22Rv1 (cell line): Measurements from ENCODE around the gene CCDC40.
A peak's percentile ranks its signal among the peaks of the same experiment; 100 is the strongest.

Experiments
- H3K27ac ChIP-seq: fragments of 450-650 bp; 2 replicates; pipeline ENCODE4 v1.5.1; 2017
- CTCF ChIP-seq: fragments of 450-650 bp; IDR thresholded peaks from 2 replicates; pipeline ENCODE4 v1.5.1; 2017; ENCODE audit warnings: mild to moderate bottlenecking
- ZFX ChIP-seq: fragments of 450-650 bp; IDR thresholded peaks from 2 replicates; pipeline ENCODE4 v1.6.1; 2017; ENCODE audit warnings: antibody characterized with exemption, borderline replicate concordance

CCDC40 gene

GRCh38 chr17:80081596-80081995, 45.2 kb downstream of the CCDC40 start:
- no peak overlapping the region for H3K27ac ChIP-seq
- TF ChIP-seq ZFX, result no peak
- TF ChIP-seq CTCF, result no peak

GRCh38 chr17:80082403-80083135, 46.1 kb downstream of the CCDC40 start:
- H3K27ac ChIP-seq, result no peak overlapping the region
- TF ChIP-seq CTCF, result peak; percentile 91
- TF ChIP-seq ZFX, result no peak

GRCh38 chr17:80083136-80083661, 46.8 kb downstream of the CCDC40 start:
- no peak for TF ChIP-seq ZFX
- no peak for TF ChIP-seq CTCF
- H3K27ac ChIP-seq, result no peak overlapping the region

GRCh38 chr17:80084773-80085172, 48.3 kb downstream of the CCDC40 start:
- TF ChIP-seq CTCF, result no peak
- no peak for TF ChIP-seq ZFX
- no peak overlapping the region for H3K27ac ChIP-seq

GRCh38 chr17:80086081-80086480, 49.6 kb downstream of the CCDC40 start:
- H3K27ac ChIP-seq, result no peak overlapping the region
- no peak for TF ChIP-seq CTCF
- no peak for TF ChIP-seq ZFX

- TF ChIP-seq ZFX (no peak), CTCF (no peak)
- no peak overlapping the region for H3K27ac ChIP-seq
Measured at GRCh38 chr17:80086616-80087015, 50.2 kb downstream of the CCDC40 start.

- no peak for TF ChIP-seq CTCF
- H3K27ac ChIP-seq, result no peak overlapping the region
Measured at GRCh38 chr17:80087346-80088265, 51.2 kb downstream of the CCDC40 start.
